Adrenal gland (tissue), 12 donors: ENCODE data around the gene DPH3. TPM values are rescaled to one million over a fixed set of nuclear protein-coding genes. Genes with fewer than 3 reads are reported as not detected.

ENCODE experiments used
- DNase-seq, 7 donors: peaks; one replicate each; pipeline ENCODE4 v3.0.0-alpha.2; 2019 to 2020
- H3K27ac ChIP-seq, 5 donors: fragments of 200-600 bp; sonication (generic) in 4 of 5; 1 replicate in 3 of 5; 2 replicates in 2 of 5; pipeline versions ENCODE4 v1.5.1 to v1.8.0; 2016 to 2020; ENCODE audit warnings: mild to moderate bottlenecking in 1 of 5
- H3K27me3 ChIP-seq: fragments of 200-600 bp; 2 replicates; pipeline ENCODE4 v1.8.0; 2021
- H3K36me3 ChIP-seq, 2 donors: fragments of 200-600 bp; replicated peaks in 1 of 2; 1 replicate in 1 of 2; 2 replicates in 1 of 2; pipeline versions ENCODE4 v1.5.1 to v1.8.0; 2018 to 2022
- H3K4me1 ChIP-seq, 2 donors: fragments of 200-600 bp; replicated peaks in 1 of 2; 1 replicate in 1 of 2; 2 replicates in 1 of 2; pipeline versions ENCODE4 v1.5.1 to v1.8.0; 2018 to 2021
- H3K4me3 ChIP-seq, 4 donors: fragments of 200-600 bp; sonication (generic) in 3 of 4; one replicate each; pipeline ENCODE4 v1.5.1; 2016 to 2018
- H3K9me3 ChIP-seq, 3 donors: fragments of 200-600 bp; sonication (generic) in 1 of 3; replicated peaks in 1 of 3; 1 replicate in 2 of 3; 2 replicates in 1 of 3; pipeline versions ENCODE4 v1.5.1 to v1.8.0; 2016 to 2021
- CTCF ChIP-seq, 6 experiments: fragments of 450-650 bp in 4 of 6; fragments of 200-600 bp in 2 of 6; sonication (generic) in 1 of 6; IDR thresholded peaks; 1 replicate in 5 of 6; 2 replicates in 1 of 6; pipeline versions ENCODE4 v1.5.1 to v1.8.0; 2016 to 2021; ENCODE audit warnings: antibody characterized with exemption in 6 of 6, mild to moderate bottlenecking in 2 of 6, moderate library complexity in 1 of 6
- POLR2A ChIP-seq, 2 donors: fragments of 450-650 bp; IDR thresholded peaks; one replicate each; pipeline ENCODE4 v1.6.1; 2017; ENCODE audit warnings: antibody characterized with exemption in 2 of 2, mild to moderate bottlenecking in 2 of 2, moderate library complexity in 1 of 2
- WGBS, 4 donors: extraction: QIAGEN DNeasy Blood & Tissue Kit in 2 of 4; methylation state at CpG; one replicate each; pipeline versions ENCODE4 v1.1.5 to v1.1.7; 2013 to 2017; 5-methylcytosine and 5-hydroxymethylcytosine counted together
- intact Hi-C, 2 donors: fragments of 100-400 bp; cut with DNase I; formaldehyde crosslinking; loops; one replicate each; pipeline versions ENCODE4 v1.14.1 to v1.15.0; 2022 to 2023
- polyA plus RNA-seq, 3 donors: library from polyadenylated mRNA; stranded (reverse); fragments of 200-250 nt in 2 of 3; fragments of 350-450 nt in 1 of 3; fragmentation: Illumina TruSeq in 1 of 3; extraction: RNeasy Lipid Tissue Mini Kit (QIAGEN cat#74804) in 1 of 3; gene quantifications; one replicate each; pipeline ENCODE4 v1.2.3, GENCODE V29; 2013 to 2014
- total RNA-seq, 9 donors: library from RNA; depleted of rRNA in 4 of 9; stranded (reverse); fragments of >200 nt in 4 of 9; fragments of 120-200 nt in 1 of 9; fragmentation: NEBNext Ultra II Directional in 1 of 9; extraction: Animal tissue kit (Norgen Biotek cat#: 25700) in 1 of 9; gene quantifications; one replicate each; pipeline versions ENCODE4 v1.1.0 to v1.2.4, GENCODE V29; 2013 to 2023
- donor health status: healthy with polysubstance abuse.
- donor health status: Bipolar disorder and iron deficiency.
- donor health status: DM: yes; HTN: yes; CAD: no.
- donor health status: DM: no; HTN: no; CAD: no.
- donor health status: DM: no; HTN: no; CAD: no.
- donor health status: DM: yes; HTN: yes; CAD: no.

Gene DPH3
- total and polyA plus RNA-seq, 12 donors, result 6.6 to 42.7 (median 19.1) TPM

- TF ChIP-seq CTCF (IDR thresholded peaks at IDR 0.05) (no peak), POLR2A (IDR thresholded peaks at IDR 0.05) (no peak)
These were observed 25.0 kb downstream of the DPH3 start for GRCh38 chr3:16239780-16240179.

DNA sequence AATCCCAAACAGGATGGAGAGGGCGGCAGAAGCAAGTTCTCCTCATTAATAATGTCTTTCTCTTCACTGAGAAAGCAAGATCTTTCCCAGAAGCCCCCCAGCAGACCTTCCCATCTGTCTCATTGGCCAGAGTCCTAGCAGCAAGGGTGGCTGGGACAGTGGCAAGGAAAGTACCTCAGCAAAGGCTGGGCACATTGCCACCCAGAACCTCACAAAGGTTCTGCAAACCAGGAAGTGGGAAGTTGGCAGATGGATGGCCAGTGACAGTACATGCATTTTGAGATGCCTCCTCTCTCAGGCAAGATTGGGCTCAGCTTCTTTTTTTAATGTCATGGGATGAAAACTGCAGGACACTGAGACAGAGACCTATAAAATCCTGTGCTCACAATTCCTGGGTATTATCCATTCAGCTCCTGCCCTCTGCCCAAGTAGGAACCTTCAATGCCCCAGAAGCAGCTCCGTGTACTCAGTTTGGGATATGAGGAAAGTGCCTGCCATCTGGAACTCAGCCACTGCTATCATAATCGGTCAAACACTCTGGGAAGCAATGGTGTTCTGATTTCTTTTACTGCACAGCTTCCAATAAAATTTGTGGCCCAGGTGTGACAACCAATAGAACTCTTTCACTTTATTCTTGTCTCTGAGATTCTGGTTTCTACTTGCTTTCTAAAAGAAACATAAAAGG lies 25.5 kb downstream of the DPH3 start:
- H3K27me3 ChIP-seq, result no peaks in the 10 kb centered on the region
- H3K27ac ChIP-seq, result peak overlapping the region; percentile 51 to 80 (median 73)
- intact Hi-C loops, result no loop called here
- no peak overlapping the region for H3K4me3 ChIP-seq
- H3K4me1 ChIP-seq, result peaks cover 0 to 26% of the 10 kb centered on the region in 2 donors
- H3K36me3 ChIP-seq, result no peaks in the 10 kb centered on the region
- TF ChIP-seq POLR2A (IDR thresholded peaks at IDR 0.05) (no peak), CTCF (IDR thresholded peaks at IDR 0.05) (no peak)
- WGBS, 4 donors, result 52 to 74% (median 55%) methylated on average over 3 of the region's 3 CpGs
- DNase-seq, result peak in 5 of 7 donors; percentile 39 to 63 (median 47)
- H3K9me3 ChIP-seq, result no peaks in the 10 kb centered on the region

More at GRCh38 chr3:16239780-16240179, 25.0 kb downstream of the DPH3 start:
- Histone ChIP-seq H3K36me3 (no peaks in the 10 kb centered on the region), H3K27ac (peak overlapping the region; percentile 51 to 80 (median 73)), H3K4me1 (peaks cover 0 to 31% of the 10 kb centered on the region in 2 donors), H3K9me3 (no peaks in the 10 kb centered on the region), H3K4me3 (no peak overlapping the region), H3K27me3 (no peaks in the 10 kb centered on the region)
- DNase-seq, result no peak
- WGBS, 4 donors, result 71 to 82% (median 77%) methylated on average over 4 of the region's 4 CpGs
- intact Hi-C loops, result loop anchor here in 1 of 2 donors (5.0 to 10.0 kb wide), 2 partner anchors 427 to 605 kb away; no protein-coding TSS in a partner anchor

DNA sequence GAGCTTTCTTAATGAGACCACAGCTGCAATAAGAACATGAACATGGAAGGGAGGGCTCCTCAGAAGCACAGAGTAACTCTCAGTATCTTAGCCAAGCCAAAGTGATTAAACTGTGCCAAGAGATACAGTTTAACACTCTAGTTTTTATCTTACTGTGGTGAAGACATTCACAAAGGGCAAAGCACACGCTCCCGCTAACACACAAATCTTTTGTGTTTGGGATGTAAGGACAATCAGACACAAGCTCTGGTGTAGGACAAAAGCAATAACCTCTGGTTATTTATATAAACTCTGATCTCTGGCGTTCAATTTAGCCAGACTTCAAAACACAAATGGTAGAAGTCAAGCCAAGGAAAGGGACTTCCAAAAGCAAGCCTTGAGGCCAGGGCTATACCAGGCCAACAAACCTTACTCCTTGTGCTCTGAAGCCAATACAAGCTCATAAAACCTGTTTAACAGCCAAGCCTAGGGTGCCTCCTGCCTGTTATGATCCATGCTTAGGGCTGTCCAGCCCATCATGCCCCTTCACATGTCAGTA lies 27.8 kb downstream of the DPH3 start:
- Histone ChIP-seq H3K4me3 (no peak overlapping the region), H3K27me3 (no peaks in the 10 kb centered on the region), H3K9me3 (no peaks in the 10 kb centered on the region), H3K4me1 (peaks cover 0 to 19% of the 10 kb centered on the region in 2 donors), H3K27ac (no peak overlapping the region), H3K36me3 (no peaks in the 10 kb centered on the region)
- no peak for TF ChIP-seq CTCF (IDR thresholded peaks at IDR 0.05)
- no peak for TF ChIP-seq POLR2A (IDR thresholded peaks at IDR 0.05)
- intact Hi-C loops, result no loop called here
- no peak for DNase-seq
- WGBS, 4 donors, result 54 to 91% (median 69%) methylated on average over 3 of the region's 3 CpGs

GRCh38 chr3:16236030-16236639 lies 28.6 kb downstream of the DPH3 start:
- no peak for TF ChIP-seq CTCF (IDR thresholded peaks at IDR 0.05)
- TF ChIP-seq POLR2A (IDR thresholded peaks at IDR 0.05), result no peak
- DNase-seq, result no peak
- no peak overlapping the region for H3K4me3 ChIP-seq
- intact Hi-C loops, result no loop called here
- H3K27me3 ChIP-seq, result no peaks in the 10 kb centered on the region
- H3K27ac ChIP-seq, result no peak overlapping the region
- peaks cover 0 to 19% of the 10 kb centered on the region in 2 donors for H3K4me1 ChIP-seq
- WGBS, 4 donors, result 91 to 95% (median 93%) methylated on average over 4 of the region's 4 CpGs
- no peaks in the 10 kb centered on the region for H3K36me3 ChIP-seq
- H3K9me3 ChIP-seq, result no peaks in the 10 kb centered on the region
